Measurements from ENCODE around the gene TMEM72.

DNA sequence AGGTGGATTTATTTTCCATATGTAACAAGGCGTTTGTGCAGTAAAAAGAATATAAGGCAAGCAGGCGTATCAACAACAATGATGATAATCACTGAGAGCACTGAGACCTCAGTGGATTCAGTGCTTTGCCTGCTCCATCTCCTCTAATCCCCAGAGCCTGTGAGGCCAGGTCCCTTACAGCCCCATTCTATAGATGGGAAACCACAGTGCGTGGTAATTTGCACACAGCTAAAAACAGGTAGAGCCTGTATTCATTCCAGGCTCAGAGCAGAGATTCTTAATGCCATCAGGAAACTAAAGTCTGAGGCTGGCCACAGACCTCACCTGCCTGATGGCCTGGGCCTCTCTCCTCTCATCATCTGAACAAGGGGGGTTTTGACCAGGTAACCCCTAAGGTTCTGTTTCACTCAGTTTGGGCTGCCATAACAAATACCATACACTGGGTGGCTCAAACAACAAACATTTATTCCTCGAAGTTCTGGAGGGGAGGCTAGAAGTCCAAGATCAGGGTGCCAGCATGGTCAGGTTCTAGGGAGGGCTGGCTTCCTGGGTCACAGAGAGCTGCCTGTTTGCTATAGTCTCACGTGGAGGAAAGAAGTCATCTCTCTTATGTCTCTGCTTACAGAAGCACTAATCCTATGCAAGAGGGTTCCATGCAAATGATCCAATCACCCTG lies 38.1 kb downstream of the TMEM72 start:
- TF ChIP-seq, protein P1, sequence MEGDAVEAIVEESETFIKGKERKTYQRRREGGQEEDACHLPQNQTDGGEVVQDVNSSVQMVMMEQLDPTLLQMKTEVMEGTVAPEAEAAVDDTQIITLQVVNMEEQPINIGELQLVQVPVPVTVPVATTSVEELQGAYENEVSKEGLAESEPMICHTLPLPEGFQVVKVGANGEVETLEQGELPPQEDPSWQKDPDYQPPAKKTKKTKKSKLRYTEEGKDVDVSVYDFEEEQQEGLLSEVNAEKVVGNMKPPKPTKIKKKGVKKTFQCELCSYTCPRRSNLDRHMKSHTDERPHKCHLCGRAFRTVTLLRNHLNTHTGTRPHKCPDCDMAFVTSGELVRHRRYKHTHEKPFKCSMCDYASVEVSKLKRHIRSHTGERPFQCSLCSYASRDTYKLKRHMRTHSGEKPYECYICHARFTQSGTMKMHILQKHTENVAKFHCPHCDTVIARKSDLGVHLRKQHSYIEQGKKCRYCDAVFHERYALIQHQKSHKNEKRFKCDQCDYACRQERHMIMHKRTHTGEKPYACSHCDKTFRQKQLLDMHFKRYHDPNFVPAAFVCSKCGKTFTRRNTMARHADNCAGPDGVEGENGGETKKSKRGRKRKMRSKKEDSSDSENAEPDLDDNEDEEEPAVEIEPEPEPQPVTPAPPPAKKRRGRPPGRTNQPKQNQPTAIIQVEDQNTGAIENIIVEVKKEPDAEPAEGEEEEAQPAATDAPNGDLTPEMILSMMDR (IDR thresholded peaks at IDR 0.05), result no peak
- TF ChIP-seq POLR2A (IDR thresholded peaks at IDR 0.05) (no peak), EP300 (IDR thresholded peaks at IDR 0.05) (no peak)

Measured in upper lobe of left lung (tissue), 4 donors.